ENCODE data around the gene SLC26A9. TPM values are rescaled to one million over a fixed set of nuclear protein-coding genes. Genes with fewer than 3 reads are reported as not detected.

SLC26A9 gene
- total RNA-seq, 1 donor from 2014 or later: 25.4 TPM

DNA sequence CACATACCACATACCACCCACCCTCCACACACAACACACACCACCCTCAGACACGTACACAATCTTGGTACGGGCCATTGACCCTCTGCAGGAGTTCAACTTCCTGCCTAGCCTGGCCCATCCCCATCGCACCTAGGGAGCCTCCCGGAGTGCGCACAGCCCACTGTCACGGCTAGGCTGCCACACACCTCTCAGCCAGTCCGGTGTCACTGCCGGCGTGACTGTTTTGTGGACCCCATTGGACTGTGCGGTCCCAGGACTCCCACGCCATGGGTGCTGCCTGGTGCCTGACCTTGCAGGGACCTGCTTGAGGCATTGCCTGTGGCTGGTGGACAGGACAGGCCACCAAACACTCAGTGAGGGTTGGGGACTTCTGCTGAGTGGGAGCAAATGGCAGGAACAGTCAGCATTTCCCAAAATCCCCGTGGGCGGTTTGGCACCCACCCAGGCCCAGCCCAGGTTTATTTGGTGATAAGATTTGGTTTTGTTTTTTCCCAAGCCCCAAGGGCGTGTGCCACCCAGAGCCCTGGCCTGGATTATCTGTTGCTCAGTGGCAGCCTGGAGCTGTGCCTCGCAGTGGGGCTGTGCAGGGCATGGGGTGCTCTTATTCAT is 32.2 kb upstream of the SLC26A9 start:
- intact Hi-C loops (cut with DNase I): loop anchor here (5.0 kb wide), 1 partner anchor 383 kb away; no protein-coding TSS in a partner anchor
- no peak for DNase-seq (ENCODE audit: missing footprints)
- ATAC-seq: no peak

DNA sequence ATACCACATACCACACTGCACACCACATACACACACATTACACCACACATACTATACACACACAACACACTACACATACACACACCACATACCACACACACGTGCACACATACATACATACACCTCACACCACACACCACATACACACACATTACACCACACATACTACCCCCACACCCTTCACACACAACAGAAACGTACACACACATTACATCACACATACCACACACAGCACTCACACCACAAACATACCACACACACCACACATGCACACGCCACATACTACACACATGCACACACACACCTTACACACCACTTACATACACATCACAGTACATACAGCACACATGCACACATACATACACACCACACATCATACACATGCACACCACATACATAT is 31.5 kb upstream of the SLC26A9 start:
- ATAC-seq (no peak), DNase-seq (ENCODE audit: missing footprints) (no peak)
- intact Hi-C loops (cut with DNase I): loop anchor here (5.0 kb wide), 1 partner anchor 382 kb away; no protein-coding TSS in a partner anchor

DNA sequence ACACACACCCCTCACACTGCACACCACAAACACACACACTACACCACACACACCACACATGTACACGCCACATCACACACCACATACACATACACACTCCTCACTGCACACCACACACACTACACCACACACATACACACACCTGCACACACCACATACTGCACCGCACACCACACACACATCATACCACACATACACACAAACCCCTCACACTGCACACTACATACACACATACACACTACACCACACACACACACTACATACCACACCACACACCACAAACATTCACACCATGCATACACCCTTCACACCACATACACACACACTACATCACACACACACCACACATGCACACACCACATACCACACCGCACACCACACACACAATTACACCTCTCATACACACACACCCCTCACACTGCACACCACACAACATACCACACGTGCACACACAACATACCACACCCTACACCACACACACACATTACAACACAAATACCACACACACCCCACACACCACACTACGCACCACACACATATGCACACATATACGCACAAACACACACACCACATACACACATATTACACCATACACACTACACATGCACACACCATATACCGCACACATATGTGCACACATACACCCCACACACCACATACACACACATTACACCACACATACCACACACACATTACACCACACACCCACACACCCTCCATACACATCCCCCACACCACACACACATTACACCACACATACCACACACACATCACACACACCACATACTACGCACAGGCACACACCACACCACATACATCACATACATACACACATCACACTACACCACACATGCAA is 30.3 kb upstream of the SLC26A9 start:
- ATAC-seq: no peak
- no peak for DNase-seq (ENCODE audit: missing footprints)
- intact Hi-C loops (cut with DNase I): no loop called here

DNA sequence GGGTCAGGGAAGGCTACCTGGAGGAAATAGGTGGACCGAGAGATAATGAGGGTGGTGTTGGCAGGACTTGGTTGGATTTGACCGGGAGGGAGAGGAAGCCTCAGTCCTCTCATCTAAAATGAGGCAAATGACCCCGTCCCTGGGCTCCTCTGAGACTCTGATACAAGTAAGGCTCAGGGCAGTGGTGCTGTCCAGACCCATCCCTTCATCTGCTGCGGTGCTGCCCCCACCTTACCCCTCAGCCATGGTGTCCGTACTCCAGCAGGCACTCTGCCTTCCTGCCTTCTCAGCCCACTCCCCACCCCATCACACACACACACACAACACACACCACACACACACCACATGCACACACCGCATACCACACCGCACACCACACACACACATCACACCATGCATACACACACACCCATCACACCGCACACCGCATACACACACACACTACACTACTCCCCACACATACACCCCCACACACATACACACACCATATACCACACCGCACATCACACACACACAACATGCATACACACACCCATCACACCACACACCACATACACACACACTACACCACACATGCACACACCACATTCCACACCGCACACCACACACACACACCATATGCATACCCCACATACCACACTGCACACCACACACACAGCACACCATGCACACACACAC is 29.4 kb upstream of the SLC26A9 start:
- DNase-seq (ENCODE audit: missing footprints) (no peak), ATAC-seq (no peak)
- intact Hi-C loops (cut with DNase I): no loop called here

DNA sequence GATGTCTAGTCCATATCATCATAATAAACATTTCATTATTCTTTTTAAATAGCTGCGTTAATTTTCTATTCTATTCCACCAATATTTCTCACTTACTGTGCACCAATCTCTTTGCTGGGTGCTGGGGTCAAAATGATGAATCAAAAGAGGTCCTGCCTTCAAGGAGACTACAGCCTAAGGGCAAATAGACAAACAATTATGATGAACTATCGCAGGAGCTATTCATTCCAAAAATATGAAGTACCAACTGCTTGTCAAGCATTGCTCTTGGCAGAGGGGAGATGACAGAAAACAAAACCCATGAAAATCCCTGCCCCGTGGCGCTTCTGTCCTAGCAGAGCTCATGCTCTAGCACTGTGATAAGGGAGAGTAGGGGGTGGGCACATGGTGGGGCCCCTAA is 28.8 kb upstream of the SLC26A9 start:
- ATAC-seq (no peak), DNase-seq (ENCODE audit: missing footprints) (no peak)
- intact Hi-C loops (cut with DNase I): no loop called here

DNA sequence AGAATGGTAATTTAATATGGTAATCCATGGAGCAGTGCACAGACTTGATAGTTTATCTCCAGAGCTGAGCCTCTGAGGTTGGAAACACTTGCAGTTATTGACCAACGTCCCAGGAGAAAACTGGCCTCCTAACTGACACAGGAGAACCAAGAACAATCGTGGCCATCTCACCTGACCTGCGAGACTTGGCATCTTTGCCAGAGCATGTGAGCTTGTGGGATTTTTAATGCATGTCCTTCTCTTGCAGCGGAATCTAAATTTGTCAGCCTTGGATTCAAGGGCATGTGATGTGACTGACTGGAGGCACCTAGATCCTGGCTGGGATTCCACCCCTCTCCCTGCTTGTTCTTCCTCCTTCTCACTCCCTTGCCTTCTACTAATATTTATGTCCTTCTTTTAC is 27.8 kb upstream of the SLC26A9 start:
- DNase-seq (ENCODE audit: missing footprints) (no peak), ATAC-seq (no peak)
- intact Hi-C loops (cut with DNase I): no loop called here

DNA sequence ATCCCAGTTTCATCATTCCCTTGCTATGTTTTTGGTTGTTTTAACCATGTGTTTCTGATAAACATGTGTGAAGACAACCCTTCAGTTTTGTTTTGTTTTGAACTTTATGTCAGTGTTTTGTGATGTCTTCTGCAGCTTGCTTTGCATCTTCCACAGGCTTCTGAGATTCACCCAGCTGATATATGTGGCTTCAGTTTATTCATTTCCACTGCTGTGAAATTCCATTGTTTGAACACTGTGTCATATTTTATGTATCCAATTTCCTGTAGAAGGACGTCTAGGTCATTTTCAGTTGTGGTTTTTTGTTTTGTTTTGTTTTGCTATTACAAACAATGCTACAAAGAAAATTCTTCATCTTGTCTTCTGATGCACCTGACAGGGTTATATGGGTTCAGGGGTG is 27.2 kb upstream of the SLC26A9 start:
- ATAC-seq: no peak

DNA sequence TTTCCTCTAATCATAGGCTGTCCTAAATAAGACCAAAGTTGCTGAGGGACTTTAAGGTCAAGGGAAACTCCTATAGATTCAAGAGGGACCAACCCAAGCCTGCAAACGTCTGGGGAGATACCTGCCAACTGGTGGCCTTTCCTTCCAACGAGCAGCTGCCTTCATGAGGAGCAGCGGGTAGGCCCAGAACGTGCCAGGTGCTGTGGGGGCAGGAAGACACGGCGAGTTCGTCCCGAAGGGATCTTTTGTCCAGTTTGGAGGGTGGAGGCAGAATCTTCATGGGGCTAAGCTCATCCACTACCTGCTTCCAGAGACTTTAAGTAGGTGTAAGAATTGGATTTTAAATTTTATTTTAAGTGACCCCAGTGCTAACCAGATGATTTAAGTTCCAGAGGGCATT is 26.0 kb upstream of the SLC26A9 start:
- no peak for DNase-seq (ENCODE audit: missing footprints)
- no peak for ATAC-seq
- intact Hi-C loops (cut with DNase I): no loop called here

More for the DNA sequence above, 27.2 kb upstream of the SLC26A9 start:
- intact Hi-C loops (cut with DNase I): no loop called here
- no peak for DNase-seq (ENCODE audit: missing footprints)

DNA sequence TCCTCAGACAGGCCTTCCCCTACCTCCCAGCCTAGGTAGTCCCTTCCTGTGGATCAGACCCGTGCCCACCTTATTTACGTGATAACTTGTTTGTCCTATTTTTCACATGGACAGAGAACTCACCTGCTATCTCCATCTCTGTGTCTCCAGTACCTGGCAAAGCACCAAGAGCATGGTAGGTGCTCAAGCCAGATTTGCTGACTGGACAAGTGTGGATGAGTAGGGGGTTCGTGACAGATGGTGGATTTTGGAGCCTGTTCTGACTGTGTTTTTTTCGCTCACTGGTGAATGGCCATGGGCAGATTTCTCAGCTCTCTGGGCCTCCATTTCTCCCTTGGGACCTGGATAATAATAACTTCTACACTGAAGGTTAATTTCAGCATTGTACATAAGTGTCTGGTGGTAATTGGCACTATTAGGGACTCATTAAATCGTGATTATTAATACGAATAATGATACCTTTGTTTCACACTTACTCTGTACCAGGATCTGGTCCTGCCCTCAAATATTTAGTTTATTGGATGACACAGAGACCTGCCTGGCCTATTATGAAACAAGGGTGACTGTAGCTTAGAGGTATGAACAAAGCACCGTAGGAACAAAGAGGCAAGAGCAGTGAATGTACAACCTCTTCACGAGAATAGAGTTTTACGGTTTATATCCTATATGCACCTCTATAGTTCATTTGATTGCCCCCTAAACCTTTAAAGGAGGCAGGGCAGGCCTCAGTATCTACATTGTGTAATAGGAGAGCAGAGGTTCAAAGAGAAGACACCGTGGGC is 24.5 kb upstream of the SLC26A9 start:
- intact Hi-C loops (cut with DNase I): no loop called here
- ATAC-seq (no peak), DNase-seq (ENCODE audit: missing footprints) (no peak)

DNA sequence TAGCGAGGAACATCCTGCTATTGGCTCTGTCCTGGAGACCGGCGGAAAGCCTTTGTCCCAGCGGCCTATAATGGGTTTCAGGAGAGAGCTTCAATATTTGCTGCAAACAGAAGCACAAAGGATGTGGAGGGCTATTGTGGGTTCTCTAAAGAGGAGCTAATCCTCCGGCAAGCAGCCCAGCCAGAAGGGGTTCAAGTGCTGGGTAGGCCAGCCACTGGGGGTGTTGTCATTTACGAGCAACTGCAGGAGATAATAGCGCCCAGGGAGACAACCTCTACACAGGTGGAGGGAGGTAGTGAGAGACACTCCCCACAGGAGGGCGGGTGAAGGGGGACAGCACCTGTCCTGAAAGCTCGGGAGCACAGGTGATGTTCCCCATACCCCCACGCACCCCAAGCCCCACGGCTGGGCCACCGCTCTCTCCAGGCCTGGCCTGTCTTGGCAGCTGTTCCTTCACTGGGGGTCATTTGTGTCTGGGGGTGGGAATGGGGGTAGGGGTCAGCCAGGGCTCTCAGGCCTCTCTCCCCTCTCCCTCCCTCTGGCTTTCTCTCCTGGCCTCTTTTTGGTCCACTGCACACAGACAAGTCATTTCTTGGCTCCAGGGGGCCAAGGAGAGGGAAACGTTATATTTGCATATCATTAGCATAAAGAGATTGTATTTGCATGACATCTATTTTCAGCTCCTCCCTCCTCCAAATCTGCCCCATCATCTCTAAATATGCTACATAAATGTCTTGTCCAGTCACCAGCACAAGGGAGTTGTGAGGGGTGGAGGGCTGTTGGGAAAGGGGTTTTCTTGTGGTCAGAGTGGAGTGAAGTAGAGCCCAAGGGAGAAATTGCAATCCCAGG is 22.0 kb upstream of the SLC26A9 start:
- intact Hi-C loops (cut with DNase I): no loop called here
- DNase-seq (ENCODE audit: missing footprints) (no peak), ATAC-seq (no peak)

DNA sequence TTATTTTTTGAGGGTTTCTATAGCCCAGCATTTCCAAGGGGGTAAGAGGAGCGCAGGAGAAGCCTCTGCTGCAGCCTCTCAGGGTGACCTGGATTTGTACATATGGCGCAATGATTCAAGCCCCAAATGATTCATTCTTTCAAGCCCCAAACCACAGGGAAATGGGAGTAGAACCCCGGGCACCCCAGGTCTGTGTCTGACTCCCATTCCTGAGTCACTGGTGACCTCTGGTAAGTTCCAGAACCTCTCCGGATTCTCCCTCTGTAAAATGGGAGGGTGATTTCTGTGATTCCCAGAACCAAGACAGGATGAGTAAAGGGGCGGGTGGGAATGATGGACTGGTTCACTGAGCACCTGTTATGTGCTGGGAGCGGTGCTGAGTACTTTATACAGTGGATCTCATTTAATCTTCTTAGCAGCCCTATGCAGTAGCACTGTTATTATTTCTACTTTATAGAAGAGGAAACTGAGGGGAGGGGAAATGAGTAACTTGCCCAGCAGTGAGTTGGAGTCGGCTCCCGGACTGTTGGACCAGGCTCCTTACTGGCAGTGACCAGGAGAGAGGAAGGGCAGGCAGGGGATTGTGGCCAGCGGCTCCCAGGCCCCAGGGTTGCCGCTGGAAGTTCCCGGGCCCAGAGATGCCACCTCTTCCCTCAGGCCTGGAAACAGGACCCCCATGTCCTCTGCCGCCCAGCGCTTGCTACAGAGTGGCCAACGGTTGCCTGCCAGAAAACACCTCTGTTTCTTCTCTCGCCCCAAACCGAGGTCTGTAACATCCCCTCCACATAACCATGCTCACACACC is 20.3 kb upstream of the SLC26A9 start:
- ATAC-seq (no peak), DNase-seq (ENCODE audit: missing footprints) (no peak)
- intact Hi-C loops (cut with DNase I): no loop called here

DNA sequence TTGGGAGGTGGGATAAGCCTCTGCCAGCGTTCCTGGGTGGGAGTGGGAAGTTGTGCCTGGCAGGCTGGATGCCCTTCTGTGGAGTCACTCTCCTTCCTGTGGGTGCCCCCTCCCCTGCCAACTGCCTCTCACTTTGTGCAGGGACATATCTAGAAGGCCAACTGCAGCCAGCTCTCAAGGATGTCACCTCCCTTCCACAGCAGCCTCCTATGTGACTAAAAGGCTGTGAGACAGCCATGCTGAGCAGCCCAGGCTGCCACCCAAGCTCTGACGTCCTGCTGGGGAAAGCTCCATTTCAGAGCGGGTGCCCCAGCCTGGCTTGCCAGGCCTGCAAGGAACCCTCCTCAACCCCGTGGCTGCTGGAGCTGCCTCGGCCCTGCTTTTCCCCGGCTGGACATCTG is 19.6 kb upstream of the SLC26A9 start:
- ATAC-seq (no peak), DNase-seq (ENCODE audit: missing footprints) (no peak)
- intact Hi-C loops (cut with DNase I): no loop called here

DNA sequence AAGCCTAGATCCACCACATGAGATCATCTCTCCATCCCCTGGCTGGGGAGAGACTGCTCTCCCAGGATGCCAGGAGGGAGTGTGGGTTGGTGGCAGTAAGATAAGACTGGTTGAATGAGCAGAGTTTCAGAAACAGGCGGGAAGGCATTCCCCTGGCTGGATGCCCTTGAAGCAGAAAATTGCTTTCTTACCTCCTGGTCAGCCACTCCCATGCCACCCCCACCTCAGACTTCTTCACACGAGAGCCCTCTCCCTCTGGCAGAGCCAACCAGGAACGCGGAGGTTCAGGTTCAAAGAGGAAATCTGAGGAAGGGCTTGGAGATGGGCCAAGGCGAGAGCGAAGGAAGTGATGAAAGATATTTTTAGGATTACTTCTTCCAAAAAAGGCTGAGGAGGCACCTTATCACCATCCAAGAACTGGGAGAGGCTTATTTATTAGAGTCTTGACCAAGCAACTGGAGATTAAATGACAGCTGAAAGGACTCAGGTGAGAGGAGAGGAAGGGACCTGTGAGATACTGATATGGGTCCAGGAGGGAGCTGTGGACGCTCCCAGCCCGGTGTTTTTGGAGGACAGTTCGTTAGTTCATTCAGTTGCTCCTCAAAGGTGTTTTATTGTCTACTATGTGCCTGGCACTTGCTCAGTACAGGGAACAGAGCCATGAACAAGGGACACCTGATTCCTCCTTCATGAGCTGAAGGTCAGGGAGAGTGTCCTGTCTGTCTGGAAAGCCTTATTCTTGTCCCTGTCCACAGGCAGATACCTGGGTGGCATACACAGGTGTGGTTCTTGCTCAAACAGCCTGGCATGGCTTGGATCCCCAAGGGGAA is 18.9 kb upstream of the SLC26A9 start:
- no peak for ATAC-seq
- intact Hi-C loops (cut with DNase I): no loop called here
- no peak for DNase-seq (ENCODE audit: missing footprints)

DNA sequence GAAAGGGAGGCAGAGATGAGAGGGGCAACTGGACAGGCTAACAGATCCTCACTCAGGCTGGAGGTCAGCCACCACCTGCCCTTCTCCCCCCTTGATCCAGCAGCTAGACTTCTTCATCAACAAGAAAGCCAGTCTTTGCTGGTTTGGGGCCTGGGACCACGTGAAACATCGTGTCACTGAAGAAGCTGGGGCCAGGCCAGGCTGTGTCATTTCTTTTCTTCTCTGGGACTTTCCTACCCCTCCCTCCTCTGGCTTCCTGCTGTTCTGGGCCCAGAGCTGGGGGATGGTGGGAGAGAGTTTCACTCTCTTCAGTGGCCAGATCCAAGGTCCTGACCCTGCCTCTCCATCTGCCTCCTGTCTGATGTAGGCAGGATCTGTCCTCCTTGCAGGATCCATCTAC is 18.1 kb upstream of the SLC26A9 start:
- DNase-seq (ENCODE audit: missing footprints) (no peak), ATAC-seq (no peak)
- intact Hi-C loops (cut with DNase I): no loop called here

DNA sequence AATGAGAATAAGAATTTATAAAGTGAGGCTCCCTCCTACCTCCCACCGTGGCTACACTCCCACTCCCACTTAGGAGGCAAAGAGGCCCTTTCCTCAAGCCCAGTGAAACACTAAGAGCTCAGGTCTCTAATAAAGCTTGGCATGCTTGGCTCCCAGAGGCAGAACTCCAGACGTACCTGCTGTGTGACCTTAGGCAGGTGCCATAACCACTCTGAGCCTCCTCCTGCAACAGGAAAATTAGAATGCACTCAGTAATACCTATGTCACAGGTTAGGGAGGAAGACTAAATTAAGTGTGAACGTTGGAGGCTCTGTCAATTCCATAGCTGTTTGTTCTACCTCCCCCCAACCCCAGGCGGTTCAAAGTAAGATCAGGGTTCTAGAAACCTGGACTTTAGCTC is 16.5 kb upstream of the SLC26A9 start:
- no peak for ATAC-seq
- no peak for DNase-seq (ENCODE audit: missing footprints)
- intact Hi-C loops (cut with DNase I): no loop called here

DNA sequence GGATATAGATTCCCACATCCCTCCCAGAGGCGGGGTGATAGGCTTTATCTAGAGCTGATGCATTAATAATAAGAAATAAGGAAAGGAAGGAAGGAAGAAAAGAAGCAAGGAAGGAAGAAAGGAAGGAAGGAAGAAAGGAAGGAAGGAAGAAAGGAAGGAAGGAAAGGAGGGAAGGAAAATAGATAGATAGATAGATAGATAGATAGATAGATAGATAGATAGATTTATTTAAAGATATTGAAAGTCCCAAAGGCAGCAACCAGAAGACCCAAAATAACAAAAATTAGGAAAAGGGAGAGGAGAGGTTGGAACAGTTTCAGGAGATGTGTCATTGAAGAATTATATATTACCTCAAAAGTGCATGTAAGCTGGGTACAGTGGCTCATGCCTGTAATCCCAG is 12.2 kb upstream of the SLC26A9 start:
- intact Hi-C loops (cut with DNase I): no loop called here
- DNase-seq (ENCODE audit: missing footprints) (no peak), ATAC-seq (no peak)
